Peyer's patch (tissue), 4 donors: Measurements from ENCODE around the gene SPATS2. TPM values are rescaled to one million over a fixed set of nuclear protein-coding genes. Genes with fewer than 3 reads are reported as not detected.

Experiments
- DNase-seq, 3 donors: peaks; one replicate each; pipeline ENCODE4 v3.0.0-alpha.2; 2017 to 2019
- H3K27ac ChIP-seq, 4 donors: fragments of 200-600 bp; sonication (generic); one replicate each; pipeline ENCODE4 v1.5.1; 2016 to 2019
- H3K27me3 ChIP-seq, 2 donors: fragments of 200-600 bp; sonication (generic); one replicate each; pipeline ENCODE4 v1.5.1; 2019
- H3K36me3 ChIP-seq, 3 donors: fragments of 200-600 bp; sonication (generic); one replicate each; pipeline ENCODE4 v1.5.1; 2016 to 2019
- H3K4me1 ChIP-seq, 4 donors: fragments of 200-600 bp; sonication (generic); one replicate each; pipeline ENCODE4 v1.5.1; 2016 to 2019
- H3K4me3 ChIP-seq, 4 donors: fragments of 200-600 bp; sonication (generic); 1 replicate in 3 of 4; 2 replicates in 1 of 4; pipeline ENCODE4 v1.5.1; 2016 to 2019; ENCODE audit warnings: mild to moderate bottlenecking in 1 of 4
- H3K9me3 ChIP-seq, 4 donors: fragments of 200-600 bp; sonication (generic); one replicate each; pipeline ENCODE4 v1.5.1; 2016 to 2019; ENCODE audit warnings: mild to moderate bottlenecking in 1 of 4
- POLR2A ChIP-seq, 2 donors: fragments of 450-650 bp; IDR thresholded peaks; one replicate each; pipeline ENCODE4 v1.5.1; 2017; ENCODE audit warnings: antibody characterized with exemption in 2 of 2, mild to moderate bottlenecking in 2 of 2, moderate library complexity in 2 of 2
- total RNA-seq, 4 donors: library from RNA; depleted of rRNA; stranded (reverse); fragments of >200 nt; gene quantifications; one replicate each; pipeline ENCODE4 v1.1.0, GENCODE V29; 2016
- TF ChIP-seq, protein P1 (sequence below), 6 experiments: fragments of 450-650 bp in 4 of 6; fragments of 200-600 bp in 2 of 6; sonication (generic) in 1 of 6; IDR thresholded peaks; one replicate each; pipeline ENCODE4 v1.5.1; 2017 to 2019; ENCODE audit warnings: antibody characterized with exemption in 6 of 6, mild to moderate bottlenecking in 3 of 6, moderate library complexity in 1 of 6

The SPATS2 gene
- total RNA-seq, 4 donors from 2014 or later: 20.2 to 49.5 (median 24.8) TPM

DNA sequence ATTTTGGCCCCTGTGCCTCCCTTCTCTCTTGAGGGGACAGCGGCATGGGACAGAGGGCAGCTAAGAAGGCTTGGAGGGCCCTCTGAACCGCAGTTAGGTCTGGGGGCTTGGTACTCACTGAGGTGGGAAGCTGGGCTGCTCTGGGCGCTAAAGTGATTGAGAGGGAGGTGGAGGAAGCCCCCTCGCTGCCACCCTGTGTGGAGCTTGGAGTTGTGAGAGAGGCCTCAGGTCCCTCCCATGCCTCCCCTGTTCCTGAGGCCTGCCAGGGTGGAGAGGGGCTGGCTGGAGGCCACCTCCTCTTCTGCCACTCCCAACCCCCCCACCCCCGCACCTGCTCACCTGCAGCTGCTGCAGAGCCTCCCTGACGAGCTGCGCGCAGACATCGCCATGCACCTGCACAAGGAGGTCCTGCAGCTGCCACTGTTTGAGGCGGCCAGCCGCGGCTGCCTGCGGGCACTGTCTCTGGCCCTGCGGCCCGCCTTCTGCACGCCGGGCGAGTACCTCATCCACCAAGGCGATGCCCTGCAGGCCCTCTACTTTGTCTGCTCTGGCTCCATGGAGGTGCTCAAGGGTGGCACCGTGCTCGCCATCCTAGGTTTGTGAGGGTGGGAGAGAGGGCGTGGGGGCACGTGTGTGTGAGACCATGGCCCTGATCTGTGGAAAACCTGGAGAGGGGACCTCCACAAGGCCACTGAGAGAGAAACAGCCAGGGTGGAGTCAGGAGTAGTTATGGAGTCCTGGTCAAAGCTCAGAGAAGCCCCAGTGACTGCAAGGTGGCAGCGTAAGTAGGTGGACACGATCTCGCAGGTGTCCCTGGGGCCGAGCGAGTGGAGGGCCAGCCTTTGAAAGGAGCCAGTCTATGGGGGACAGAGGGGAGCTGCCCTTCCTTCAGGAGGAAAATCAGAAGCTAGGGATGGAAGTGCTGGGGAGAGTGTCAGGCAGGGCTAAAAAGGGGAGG, 182.8 kb downstream of the SPATS2 start:
- Histone ChIP-seq H3K36me3 (no peaks in the 10 kb centered on the region), H3K4me1 (peaks cover 0 to 16% (median 6%) of the 10 kb centered on the region in 4 donors), H3K27ac (no peak overlapping the region), H3K27me3 (no peaks in the 10 kb centered on the region), H3K9me3 (no peaks in the 10 kb centered on the region), H3K4me3 (peak overlapping the region in 1 of 4 donors; percentile 37)
- peak in 1 of 3 donors; percentile 40 for DNase-seq
- TF ChIP-seq, protein P1, sequence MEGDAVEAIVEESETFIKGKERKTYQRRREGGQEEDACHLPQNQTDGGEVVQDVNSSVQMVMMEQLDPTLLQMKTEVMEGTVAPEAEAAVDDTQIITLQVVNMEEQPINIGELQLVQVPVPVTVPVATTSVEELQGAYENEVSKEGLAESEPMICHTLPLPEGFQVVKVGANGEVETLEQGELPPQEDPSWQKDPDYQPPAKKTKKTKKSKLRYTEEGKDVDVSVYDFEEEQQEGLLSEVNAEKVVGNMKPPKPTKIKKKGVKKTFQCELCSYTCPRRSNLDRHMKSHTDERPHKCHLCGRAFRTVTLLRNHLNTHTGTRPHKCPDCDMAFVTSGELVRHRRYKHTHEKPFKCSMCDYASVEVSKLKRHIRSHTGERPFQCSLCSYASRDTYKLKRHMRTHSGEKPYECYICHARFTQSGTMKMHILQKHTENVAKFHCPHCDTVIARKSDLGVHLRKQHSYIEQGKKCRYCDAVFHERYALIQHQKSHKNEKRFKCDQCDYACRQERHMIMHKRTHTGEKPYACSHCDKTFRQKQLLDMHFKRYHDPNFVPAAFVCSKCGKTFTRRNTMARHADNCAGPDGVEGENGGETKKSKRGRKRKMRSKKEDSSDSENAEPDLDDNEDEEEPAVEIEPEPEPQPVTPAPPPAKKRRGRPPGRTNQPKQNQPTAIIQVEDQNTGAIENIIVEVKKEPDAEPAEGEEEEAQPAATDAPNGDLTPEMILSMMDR (IDR thresholded peaks at IDR 0.05): no peak
- no peak for TF ChIP-seq POLR2A (IDR thresholded peaks at IDR 0.05)

DNA sequence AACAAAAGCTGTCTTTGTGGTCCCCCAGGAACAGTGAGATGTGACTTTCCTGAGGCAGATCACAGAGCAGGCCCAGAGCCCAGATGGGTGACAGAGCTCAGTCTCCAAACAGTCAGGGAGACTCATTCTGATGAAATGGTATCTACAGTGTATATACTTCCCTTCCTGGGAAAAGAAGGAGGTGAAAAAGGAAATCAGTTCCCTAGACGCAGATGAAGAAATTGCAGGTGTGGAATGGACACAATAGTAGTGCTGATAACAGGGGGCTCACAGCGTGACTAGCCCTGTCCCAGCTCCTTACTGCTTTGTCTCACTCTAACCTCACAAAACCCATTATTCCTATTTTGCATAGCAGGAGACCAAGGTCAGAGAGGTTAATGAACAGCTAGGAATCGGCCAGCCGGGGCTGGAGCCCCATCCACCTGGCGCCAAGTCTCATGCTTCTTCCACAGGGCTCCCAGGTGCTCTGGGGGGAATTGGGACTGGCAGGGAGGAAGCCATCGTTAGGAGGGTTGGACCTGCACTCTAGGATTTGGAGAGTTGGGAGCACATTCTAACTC, 183.5 kb downstream of the SPATS2 start:
- no peaks in the 10 kb centered on the region for H3K36me3 ChIP-seq
- H3K4me3 ChIP-seq: no peak overlapping the region
- DNase-seq: no peak
- H3K27ac ChIP-seq: no peak overlapping the region
- no peaks in the 10 kb centered on the region for H3K9me3 ChIP-seq
- H3K27me3 ChIP-seq: no peaks in the 10 kb centered on the region
- peaks cover 0 to 16% (median 6%) of the 10 kb centered on the region in 4 donors for H3K4me1 ChIP-seq
- TF ChIP-seq, protein P1 (IDR thresholded peaks at IDR 0.05): no peak

DNA sequence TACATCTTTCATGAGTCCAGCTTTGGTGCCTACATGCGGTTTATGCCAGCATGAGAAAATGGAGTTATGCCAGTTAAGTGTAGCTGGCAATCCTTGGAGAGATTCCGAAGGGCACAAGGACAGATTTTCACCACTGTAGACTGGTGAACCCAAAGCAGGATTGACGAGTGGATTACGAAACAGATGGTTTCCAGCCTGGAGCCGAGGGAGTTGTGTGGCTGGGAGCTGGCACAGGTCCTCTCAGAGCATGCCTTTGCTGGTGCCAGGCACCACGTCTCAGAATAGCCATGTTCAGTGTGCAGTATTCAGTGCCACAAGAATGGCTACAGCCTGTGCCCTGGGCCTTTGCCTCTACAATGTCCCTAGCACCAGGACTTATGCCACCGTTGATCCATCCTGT, 184.8 kb downstream of the SPATS2 start:
- no peak overlapping the region for H3K4me3 ChIP-seq
- TF ChIP-seq, protein P1 (IDR thresholded peaks at IDR 0.05): no peak
- no peak for TF ChIP-seq POLR2A (IDR thresholded peaks at IDR 0.05)
- DNase-seq: no peak
- H3K27ac ChIP-seq: no peak overlapping the region
- peaks cover 0 to 16% (median 6%) of the 10 kb centered on the region in 4 donors for H3K4me1 ChIP-seq
- no peaks in the 10 kb centered on the region for H3K9me3 ChIP-seq
- no peaks in the 10 kb centered on the region for H3K27me3 ChIP-seq
- H3K36me3 ChIP-seq: peaks cover 0 to 8% (median 0%) of the 10 kb centered on the region in 3 donors

DNA sequence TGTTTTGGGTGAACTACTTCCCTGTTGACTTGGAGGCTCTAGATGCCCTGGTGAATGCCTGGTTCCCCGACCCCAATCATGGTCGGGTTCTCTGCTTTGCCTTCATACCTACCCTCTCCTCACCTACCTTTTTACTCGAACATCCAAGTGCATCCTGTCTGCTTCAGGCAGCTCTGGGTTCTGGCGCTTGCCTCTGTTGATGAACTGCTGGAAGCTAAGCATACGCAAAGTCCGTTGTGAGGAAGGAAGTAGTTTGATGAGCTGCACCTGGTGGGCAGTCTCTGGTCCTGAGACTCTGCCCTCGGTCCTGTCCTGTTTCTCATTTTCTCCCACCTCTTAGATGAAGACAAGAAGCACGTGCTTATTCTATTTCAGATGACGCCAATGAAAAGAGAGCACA, 185.2 kb downstream of the SPATS2 start:
- no peak overlapping the region for H3K4me3 ChIP-seq
- H3K36me3 ChIP-seq: peaks cover 0 to 12% (median 0%) of the 10 kb centered on the region in 3 donors
- no peak for TF ChIP-seq POLR2A (IDR thresholded peaks at IDR 0.05)
- TF ChIP-seq, protein P1 (IDR thresholded peaks at IDR 0.05): no peak
- no peak for DNase-seq
- no peaks in the 10 kb centered on the region for H3K9me3 ChIP-seq
- peaks cover 0 to 16% (median 6%) of the 10 kb centered on the region in 4 donors for H3K4me1 ChIP-seq
- no peaks in the 10 kb centered on the region for H3K27me3 ChIP-seq
- no peak overlapping the region for H3K27ac ChIP-seq

DNA sequence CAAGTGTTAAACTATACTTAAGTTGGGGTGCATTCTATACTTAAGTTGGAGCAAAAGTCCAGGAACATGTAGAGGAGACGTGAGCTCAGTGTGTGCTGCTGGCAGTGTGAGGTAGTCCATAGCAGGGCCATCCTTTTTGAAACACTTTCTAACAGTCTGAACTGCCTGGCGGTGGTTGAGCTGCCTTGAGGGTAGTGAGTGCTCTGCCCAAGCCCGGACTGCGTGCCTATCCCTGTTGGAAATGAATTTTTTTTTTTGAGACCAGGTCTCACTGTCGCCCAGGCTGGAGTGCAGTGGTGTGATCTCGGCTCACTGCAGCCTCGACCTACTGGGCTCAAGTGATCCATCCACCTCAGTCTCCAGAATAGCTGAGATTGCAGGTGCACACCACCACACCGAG, 185.6 kb downstream of the SPATS2 start:
- Histone ChIP-seq H3K4me1 (peaks cover 0 to 16% (median 6%) of the 10 kb centered on the region in 4 donors), H3K36me3 (peaks cover 0 to 17% (median 0%) of the 10 kb centered on the region in 3 donors), H3K27ac (no peak overlapping the region), H3K9me3 (no peaks in the 10 kb centered on the region), H3K4me3 (no peak overlapping the region), H3K27me3 (no peaks in the 10 kb centered on the region)
- TF ChIP-seq, protein P1 (IDR thresholded peaks at IDR 0.05): no peak
- no peak for TF ChIP-seq POLR2A (IDR thresholded peaks at IDR 0.05)
- DNase-seq: no peak
